Left cardiac atrium (tissue), 4 donors: ENCODE measurements around the gene MLXIP. TPM values are rescaled to one million over a fixed set of nuclear protein-coding genes. Genes with fewer than 3 reads are reported as not detected.
A peak's percentile ranks its signal among the peaks of the same experiment; 100 is the strongest.

Source experiments
- ATAC-seq, 2 donors: fragments of 200-7000 bp; cut with Tn5 transposase; one replicate each; pipeline ENCODE4 v1.9.1; 2020; ENCODE audit warnings: mild to moderate bottlenecking in 2 of 2, moderate library complexity in 2 of 2
- DNase-seq: peaks from one replicate; pipeline ENCODE4 v3.0.0-alpha.2; 2020
- intact Hi-C, 2 donors: fragments of 100-400 bp; cut with DNase I; formaldehyde crosslinking; loops; one replicate each; pipeline versions ENCODE4 v1.14.1 to v1.15.1; 2022 to 2023
- total RNA-seq, 2 donors: library from RNA; stranded (reverse); fragmentation: NEBNext Ultra II Directional; extraction: Animal tissue kit (Norgen Biotek cat#: 25700); gene quantifications; one replicate each; pipeline ENCODE4 v1.2.1, GENCODE V29; 2021
- donor health status: DM: no; HTN: yes; CAD: no.
- donor health status: DM: no; HTN: yes; CAD: no; lungs with severe emphysema.
- donor health status: DM: yes; HTN: yes; CAD: no.
- donor health status: Dilated cardiomyopathy.

MLXIP gene
- total RNA-seq, 2 donors from 2014 or later, result 30.8 to 31.3 TPM

- DNase-seq (no peak), ATAC-seq (no peak)
- intact Hi-C loops, result no loop called here
These were observed 57.0 kb downstream of the MLXIP start for GRCh38 chr12:122135437-122136031.

- no peak for DNase-seq
- intact Hi-C loops, result no loop called here
These were observed 58.7 kb downstream of the MLXIP start for GRCh38 chr12:122137229-122137628.

GRCh38 chr12:122137681-122138080 is 59.1 kb downstream of the MLXIP start:
- intact Hi-C loops, result no loop called here
- DNase-seq, result no peak
- no peak for ATAC-seq

More at GRCh38 chr12:122137229-122137628, 58.7 kb downstream of the MLXIP start:
- ATAC-seq, result no peak

GRCh38 chr12:122138181-122138580 is 59.6 kb downstream of the MLXIP start:
- intact Hi-C loops, result no loop called here
- DNase-seq (no peak), ATAC-seq (no peak)

- no peak for ATAC-seq
- no peak for DNase-seq
These were observed 60.1 kb downstream of the MLXIP start for GRCh38 chr12:122138616-122139015.

GRCh38 chr12:122139266-122139665 is 60.7 kb downstream of the MLXIP start:
- intact Hi-C loops, result no loop called here
- DNase-seq, result no peak
- ATAC-seq, result no peak

More at GRCh38 chr12:122138616-122139015, 60.1 kb downstream of the MLXIP start:
- intact Hi-C loops, result no loop called here

- intact Hi-C loops, result no loop called here
- ATAC-seq (no peak), DNase-seq (no peak)
These were observed 61.4 kb downstream of the MLXIP start for GRCh38 chr12:122139941-122140340.

GRCh38 chr12:122140467-122141257 is 62.1 kb downstream of the MLXIP start:
- no peak for DNase-seq
- intact Hi-C loops, result no loop called here
- ATAC-seq, result no peak

- DNase-seq (no peak), ATAC-seq (no peak)
- intact Hi-C loops, result no loop called here
These were observed 63.6 kb downstream of the MLXIP start for GRCh38 chr12:122141911-122142725.

- intact Hi-C loops, result no loop called here
- ATAC-seq (no peak), DNase-seq (no peak)
These were observed 64.3 kb downstream of the MLXIP start for GRCh38 chr12:122142857-122143256.

GRCh38 chr12:122144885-122145284 is 66.3 kb downstream of the MLXIP start:
- no peak for ATAC-seq
- no peak for DNase-seq
- intact Hi-C loops, result no loop called here

- DNase-seq (no peak), ATAC-seq (no peak)
- intact Hi-C loops, result no loop called here
These were observed 67.2 kb downstream of the MLXIP start for GRCh38 chr12:122145505-122146330.

- DNase-seq (no peak), ATAC-seq (peak in 1 of 2 donors; percentile 9)
- intact Hi-C loops, result no loop called here
These were observed 69.1 kb downstream of the MLXIP start for GRCh38 chr12:122147514-122148290.

- DNase-seq, result no peak
- peak; percentile 26 to 28 for ATAC-seq
- intact Hi-C loops, result no loop called here
These were observed 70.1 kb downstream of the MLXIP start for GRCh38 chr12:122148657-122149056.

- intact Hi-C loops, result no loop called here
- ATAC-seq (no peak), DNase-seq (no peak)
These were observed 71.6 kb downstream of the MLXIP start for GRCh38 chr12:122150127-122150681.

GRCh38 chr12:122152754-122153153 is 74.2 kb downstream of the MLXIP start:
- intact Hi-C loops, result no loop called here
- ATAC-seq (no peak), DNase-seq (no peak)

GRCh38 chr12:122155705-122156104 is 77.1 kb downstream of the MLXIP start:
- DNase-seq (no peak), ATAC-seq (no peak)
- intact Hi-C loops, result no loop called here

- intact Hi-C loops, result no loop called here
- DNase-seq (no peak), ATAC-seq (no peak)
These were observed 80.2 kb downstream of the MLXIP start for GRCh38 chr12:122158700-122159285.
